NCI-H1436 treated with DMSO at 0.1 percent for 48 hours (cell line): Measurements from ENCODE around the gene UMPS.
"Not testable (repeated sequence)": the region's sequence is repeated elsewhere in the genome, so short reads cannot be mapped to it uniquely, and the experiment has no call there.

ENCODE experiments used
- DNase-seq: peaks from one replicate; lab custom pipeline; 2025; lab: John Stamatoyannopoulos, UW

UMPS gene

DNA sequence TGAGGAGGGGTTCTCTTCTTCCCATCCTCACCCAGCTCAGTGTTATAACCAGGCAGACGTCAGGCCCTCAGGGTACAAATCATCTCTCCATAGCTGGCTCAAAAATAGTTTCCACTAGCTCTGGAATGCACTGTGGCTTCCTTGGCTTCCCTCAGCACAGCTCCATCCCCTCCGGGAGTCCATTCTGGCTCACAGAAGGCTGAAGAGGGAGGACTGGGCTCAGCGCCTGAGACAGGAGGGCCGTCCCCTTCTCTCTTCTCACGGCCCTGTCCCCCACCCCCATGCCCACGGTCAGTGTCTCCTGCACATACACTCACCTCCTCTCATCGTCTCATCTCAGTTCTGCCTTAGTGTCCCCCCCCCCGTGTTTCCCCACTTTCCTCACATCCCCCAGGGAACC, 50.1 kb downstream of the UMPS start:
- DNase-seq, result no peak

DNA sequence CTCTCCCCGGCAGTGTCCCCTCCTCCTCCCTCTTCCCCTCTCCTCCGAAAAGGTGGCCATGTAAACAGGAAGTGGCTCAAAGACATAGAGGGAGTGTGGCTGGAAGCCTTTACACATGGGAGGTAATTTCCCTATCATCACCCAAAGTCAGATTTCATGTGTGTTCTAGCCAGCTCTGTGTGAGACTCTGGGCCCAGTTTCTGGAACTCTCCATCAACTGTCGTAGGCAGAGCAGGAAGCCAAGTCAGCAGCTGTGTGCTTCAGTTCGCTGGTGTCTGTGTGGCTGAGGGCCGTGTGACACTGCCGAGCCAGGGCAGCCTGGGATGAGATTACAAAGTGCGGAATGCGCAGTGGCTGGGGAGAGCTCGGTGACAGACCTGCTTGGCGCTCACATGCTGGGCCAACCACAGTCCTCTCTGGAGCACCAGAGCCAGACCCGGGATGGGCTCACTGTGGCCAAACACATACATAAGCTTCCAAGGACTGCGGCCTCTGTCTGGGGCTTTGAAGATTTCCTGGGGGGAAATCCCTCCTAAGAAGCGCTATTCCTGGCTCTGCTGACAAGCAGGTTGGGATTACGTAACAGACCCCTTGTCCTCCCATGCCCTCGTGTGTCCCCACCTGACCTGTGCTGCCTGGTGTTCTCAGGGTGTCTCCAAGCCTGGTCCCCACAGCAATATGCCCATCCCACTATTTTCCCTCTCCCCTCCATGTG, 50.7 kb downstream of the UMPS start:
- no peak for DNase-seq

DNA sequence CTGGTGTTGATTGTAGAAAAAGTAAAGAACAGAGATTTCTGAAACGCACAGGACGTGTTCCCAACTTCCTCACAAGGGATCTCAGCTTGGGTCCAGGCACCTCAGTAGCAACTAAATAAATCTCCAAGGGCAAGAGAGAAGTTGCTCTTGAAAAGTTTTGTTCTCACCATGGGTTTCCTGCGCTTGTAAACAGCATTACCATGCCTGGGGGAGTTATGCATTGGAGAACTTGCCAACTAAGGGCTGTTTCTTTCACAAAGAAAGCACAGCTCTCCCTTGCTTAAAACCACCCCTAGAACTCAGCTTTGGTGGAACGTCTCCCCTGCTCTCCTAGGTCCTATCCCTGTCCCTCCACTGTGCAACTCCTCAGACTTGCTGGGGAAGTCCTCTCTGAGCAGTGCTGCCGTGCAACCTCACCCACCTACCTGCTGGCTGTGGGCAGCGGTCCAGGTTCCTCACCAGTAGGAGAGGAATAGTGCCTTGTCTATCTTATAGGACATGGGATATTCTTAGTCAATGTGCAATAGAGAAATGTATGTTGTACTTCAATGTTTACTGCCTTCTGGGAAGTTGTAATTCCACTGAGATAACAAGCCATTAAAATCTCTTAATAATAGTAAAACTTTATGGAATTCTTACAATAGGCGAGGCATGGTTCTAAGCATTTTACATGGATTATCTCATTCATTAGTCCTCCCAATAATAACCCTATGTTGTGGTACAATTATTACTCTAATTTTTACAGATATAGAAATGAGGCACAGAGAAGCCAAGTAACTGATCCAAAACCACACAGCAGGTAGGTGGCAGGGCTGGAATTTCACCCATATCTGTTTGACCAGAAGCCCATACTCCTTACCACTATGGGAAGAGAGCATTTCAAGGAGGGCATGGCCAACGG, 51.5 kb downstream of the UMPS start:
- DNase-seq, result no peak

DNA sequence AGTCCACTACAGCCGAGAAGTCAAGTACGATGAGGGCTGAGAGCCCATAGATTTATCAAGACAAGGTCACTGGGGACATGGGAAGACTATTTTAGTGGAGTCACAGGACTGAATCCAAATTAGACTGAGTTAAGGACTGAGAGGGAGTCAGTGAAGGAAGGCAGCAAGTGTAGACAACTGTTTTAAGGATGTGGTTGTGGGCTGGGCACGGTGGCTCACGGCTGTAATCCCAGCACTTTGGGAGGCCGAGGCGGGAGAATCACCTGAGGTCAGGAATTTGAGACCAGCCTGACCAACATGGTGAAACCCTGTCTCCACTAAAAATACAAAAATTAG, 52.1 kb downstream of the UMPS start:
- not testable (repeated sequence) for DNase-seq

DNA sequence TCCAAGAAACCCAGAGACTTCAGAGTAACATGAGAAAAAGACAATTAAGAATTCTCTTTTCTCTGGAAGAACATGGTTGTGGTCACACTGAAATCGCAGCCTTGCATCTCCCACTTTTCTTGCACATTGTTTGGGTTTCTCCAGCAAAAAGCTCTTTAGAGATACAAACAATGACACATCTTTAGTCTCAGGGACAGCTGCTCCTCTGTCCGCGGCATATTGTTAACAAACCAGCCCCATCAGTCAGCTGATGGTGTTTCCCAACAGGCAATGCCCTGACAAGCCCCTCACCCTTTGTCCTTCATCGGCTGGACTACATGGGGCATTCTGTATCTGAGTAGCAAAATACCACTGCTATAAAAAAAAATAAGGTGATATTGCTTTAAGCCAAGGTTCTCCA, 53.4 kb downstream of the UMPS start:
- DNase-seq, result no peak

DNA sequence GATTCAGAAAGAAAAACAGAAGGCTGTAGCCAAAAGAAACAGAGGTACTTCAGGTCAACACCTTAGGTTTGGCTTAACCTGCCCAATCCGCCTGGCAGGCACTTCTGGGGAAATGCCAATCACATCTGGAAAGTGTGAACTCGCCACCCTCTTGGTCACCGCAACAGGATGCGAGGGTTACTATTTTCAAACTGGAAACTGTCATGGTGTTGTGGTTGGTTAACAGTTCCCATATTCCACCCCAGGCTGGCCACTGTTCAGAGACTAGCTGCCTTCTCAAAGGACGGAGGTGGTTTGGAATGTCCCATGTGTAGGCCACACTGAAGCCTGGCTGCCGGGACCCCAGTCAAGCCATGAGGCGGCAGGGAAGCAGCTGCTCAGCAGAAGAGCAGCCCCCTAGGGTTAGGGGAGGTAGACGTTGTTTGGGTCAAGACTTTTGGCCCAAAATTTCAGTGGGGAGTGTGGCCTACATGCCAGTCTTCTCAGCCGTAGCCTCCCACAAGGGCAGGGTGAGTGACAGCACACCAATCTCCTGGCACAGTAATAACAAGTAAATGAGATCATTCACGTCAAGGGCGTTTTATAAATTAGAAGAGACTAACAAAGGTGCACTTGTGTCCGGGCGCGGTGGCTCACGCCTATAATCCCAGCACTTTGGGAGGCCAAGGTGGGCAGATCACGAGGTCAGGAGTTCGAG, 54.6 kb downstream of the UMPS start:
- no peak for DNase-seq

DNA sequence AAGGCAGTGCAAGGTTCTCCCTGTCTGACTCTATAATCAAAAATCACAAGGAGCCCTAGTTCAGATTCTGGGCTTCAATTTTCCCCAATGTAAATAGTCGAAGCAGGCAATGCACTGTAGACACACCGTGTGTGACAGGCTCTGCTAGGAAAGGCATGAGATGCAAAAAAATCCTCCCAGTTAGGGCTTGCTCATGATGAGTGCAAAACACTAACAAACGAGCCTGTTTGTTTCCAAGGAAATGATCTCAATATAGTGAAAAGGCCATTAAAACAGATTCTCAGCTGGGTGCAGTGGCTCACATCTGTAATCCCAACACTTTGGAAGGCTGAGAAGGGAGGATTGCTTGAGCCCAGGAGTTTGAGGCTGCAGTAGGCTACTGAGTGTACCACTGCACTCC, 55.7 kb downstream of the UMPS start:
- DNase-seq, result no peak

DNA sequence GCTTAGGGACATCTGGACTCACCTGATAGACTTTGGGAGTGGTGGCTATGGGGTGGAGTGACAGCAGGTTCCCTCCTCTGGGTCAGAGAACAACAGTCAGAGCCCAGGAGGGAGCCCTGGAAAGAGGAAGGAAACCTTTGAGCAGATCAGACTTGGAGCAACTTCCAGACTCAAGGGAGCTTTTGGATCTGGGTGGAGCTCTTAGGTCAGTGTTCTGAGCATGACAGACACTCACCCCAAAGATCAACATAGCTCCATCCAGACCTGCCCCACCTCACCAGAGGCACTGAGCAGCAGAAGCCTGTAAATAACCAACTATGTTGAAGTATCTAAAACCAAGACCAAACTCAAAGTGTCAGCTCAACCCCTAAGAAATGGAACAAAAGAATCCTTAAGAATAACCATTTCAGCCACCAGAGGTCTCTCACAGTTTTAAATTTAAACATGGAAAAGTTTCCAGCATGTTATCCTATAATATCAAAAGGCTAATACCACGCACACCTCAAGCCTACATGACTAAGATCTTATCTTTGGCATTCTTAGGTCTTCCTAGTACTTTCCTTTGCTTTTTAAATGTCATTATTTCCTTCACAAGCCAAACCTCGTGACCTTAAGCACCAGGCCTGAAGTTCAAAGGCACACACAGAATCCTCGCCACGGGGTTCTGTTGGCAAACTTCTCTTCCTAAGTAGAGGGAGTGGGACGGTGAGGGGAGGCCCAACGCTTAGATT, 56.4 kb downstream of the UMPS start:
- DNase-seq, result no peak

DNA sequence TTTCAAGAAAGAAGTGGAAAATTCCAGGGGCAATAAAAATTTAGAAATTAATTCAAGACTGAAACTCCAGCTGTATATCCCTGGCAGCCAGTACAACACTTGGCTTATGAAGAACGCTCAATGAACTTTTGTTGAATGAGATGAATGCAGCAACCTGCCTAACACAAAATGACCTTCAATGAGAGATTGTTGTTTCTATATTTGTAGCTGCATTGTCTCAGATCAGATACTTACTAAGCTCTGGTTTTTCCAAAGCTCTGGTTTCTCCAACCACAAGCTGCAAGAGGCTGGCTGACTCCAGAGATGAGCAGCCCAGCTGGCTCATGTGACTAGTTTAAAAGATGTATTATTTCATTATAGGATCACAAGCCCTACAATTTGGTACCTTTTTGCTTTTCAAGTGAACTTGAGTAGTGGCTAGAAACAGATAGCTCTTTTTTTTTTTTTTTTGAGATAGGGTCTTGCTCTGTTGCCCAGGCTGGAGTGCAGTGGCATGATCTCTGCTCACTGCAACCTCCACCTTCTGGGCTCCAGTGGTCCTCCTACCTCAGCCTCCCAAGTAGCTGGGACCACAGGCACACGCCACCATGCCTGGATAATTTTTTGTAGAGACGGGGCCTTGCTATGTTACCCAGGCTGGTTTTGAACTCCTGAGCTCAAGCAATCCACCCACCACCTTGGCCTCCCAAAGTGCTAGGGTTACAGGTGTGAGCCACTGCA, 57.4 kb downstream of the UMPS start:
- DNase-seq, result no peak

DNA sequence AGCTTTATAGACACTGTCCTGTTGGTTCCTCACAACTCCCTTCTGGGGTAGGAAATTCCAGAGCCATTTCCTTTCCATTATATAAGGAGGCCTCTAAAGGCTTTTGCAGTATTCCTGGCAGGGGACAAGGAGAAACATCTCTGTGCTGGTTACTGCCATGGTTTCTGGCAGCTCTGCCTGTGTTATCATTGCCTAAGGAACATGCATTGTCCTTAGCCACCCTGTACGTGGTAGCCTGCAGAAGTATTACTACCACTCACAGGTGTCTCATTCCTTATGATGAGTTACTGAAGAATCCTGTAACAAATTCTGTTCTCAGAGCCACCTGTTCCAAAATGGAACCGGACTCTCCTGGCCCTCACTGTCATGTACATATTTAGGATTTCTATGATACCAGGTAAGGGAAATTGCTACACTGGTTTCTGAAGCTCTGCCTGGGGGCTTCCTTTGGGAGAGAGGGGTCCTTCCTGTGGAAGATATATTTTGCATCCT, 58.0 kb downstream of the UMPS start:
- no peak for DNase-seq

DNA sequence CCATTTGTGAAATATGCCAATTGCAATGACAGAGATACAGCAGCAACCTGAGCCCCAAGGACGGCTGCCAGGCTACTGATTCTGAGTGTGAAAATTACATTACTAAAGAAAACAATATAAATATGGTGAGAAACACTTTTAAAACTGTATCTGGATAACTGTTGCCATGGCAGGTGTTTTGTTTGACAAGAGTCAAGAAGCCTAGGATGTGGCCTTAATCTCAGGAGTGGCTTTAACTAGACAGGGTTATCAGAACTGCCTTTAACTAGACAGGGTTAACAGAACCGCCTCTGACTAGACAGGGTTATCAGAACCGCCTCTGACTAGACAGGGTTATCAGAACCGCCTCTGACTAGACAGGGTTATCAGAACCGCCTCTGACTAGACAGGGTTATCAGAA, 58.9 kb downstream of the UMPS start:
- not testable (repeated sequence) for DNase-seq

DNA sequence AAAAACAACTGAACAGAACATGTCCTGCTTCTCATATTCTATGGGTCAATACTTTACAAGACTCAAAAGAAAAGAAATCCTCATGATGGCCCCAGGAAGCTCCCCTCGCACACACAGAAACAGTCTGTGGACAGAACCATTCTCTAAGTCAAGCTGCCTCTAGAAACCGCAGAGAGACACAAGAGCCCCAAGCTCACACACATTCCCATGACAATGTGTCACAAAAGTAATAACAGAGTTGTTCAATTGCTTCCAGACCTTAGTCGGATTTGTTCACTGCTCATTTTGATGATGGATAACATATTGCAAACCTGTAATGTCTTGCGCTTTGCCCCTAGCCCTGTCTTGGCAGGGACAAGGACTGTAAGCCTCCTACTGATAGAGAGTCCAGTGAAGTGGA, 60.9 kb downstream of the UMPS start:
- DNase-seq, result no peak

DNA sequence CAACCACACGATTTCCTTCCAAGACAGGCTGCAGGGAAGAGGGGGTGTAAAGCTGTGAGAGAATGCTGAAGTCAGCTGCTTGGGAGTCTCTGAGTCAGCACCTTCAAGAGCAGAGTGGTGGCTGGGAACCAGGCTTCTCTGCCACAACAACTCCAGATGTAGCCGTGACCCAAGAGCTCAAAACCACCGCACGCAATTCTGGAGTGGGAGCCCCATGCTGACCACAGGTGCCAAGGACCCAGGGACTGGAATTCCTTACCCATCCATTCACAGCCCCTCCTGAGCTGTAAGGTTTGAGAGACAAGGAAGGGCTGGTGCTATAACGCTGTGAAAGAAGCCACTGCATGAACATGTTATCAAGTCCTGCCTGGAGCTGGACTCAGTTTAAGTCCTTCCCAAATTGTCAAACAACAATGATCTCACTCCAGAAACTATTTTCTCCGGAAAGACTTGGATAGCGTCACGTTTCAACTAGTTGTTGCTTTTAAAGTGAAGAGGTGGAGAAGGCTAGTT, 61.4 kb downstream of the UMPS start:
- no peak for DNase-seq

DNA sequence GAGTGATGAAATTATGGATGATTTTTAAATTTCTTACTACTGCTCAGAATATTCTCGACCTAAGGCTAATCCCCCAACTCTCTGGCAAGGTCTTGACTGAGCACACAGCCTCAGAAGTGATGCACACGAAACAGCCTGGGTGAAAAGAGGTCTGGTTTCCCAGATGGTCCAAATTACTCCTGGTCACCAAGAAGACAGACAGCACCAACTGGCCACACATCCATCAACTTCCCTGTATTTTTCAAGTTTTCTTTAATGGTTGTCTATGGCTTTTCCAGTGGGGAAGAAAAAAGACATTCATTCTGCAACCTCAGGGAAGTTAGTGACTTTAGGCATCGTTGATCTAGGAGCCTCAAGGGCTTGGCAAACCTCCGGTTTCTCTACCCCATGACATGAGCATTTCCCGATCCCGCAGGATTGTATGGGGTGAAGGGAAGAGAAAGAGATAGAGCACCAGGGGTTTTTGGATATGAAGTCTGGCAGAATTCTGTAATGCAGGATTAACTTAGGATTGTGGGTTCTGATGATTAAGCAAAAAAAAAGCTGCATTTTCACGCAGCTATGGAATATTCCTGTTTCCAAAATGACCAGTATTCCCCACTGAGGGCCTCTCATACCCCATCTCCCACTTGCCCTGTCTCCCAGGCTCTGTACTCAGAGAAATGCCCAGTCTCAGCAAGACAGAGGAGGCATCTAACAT, 62.2 kb downstream of the UMPS start:
- no peak for DNase-seq

DNA sequence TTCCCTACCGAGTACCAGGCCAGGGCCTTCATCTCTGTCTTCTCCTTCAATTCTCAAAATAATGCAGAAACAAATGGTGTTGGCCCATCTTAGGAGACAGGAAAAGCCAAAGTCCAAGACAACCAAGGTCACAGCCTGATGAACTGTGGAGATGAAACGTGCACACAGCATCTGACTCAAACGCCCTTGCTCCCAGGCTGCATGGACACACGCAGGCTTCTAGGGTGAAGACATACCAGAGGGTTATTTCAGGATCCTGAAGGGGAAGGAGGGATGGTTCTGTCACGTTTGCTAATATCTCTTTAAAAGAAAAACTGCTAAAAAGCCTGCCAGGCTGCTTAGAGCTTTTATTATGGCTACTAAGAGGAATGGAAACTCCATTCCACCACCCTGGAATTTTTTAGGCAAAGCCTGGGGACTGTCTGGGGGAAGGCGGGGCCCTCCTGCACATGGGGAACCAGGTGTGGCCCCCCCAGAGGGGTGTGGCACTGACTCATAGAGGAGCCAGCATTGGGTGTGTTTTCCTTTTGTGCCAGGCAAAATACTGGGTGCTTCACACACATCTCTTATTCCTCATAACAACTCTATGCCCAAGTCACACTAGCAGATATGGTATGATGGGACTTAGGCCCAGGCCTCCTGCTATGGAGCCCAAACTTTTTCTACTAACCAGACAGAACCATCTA, 62.9 kb downstream of the UMPS start:
- no peak for DNase-seq

DNA sequence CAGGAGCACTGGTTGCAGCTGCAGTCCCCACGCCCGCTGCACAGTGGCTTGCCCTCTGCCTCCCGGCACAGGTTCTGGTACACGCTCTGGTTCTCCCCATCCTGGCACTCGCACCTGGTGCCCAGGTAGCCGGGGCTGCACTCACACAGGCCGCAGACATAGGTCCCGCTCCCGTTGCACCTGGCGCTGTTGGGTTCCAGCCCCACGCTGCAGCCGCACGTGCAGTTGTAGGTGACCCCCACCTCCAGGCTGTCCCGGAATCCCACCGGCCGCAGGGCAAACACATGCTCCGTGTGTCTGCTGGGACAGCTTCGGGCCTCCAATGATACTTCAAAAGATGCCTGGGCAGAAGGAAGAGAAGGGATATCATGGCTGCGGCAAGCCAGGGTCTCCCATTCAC, 66.2 kb downstream of the UMPS start:
- DNase-seq, result no peak

DNA sequence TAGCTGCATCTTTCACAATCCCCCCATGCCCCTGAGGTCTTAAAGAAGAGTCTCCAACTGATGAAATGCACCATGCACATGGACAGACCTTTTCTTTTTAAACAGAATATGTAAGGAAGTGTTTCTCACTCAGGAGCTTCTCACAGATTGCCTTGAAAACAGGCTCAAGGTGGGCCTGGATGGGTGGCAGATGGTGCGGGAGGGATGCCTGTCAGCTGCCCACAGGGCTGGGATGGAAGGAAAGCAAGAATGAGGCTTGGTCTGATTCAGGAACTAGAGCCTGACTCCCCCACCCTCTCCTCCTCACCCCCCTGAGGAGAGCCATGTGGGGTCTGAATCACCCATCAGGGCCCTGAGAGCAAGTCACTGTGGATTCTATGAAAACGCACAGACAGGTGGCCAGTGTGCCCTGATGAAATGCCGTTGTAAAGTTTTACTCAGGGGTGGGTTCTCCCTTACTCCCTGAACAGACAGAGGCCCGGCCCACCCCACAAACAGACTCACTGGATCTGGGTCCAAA, 67.2 kb downstream of the UMPS start:
- DNase-seq, result no peak
